Upper lobe of right lung (tissue), 1 donor: ENCODE data around the gene TMEM140. TPM values are rescaled to one million over a fixed set of nuclear protein-coding genes. Genes with fewer than 3 reads are reported as not detected.

Experiments
- ATAC-seq: fragments of 200-7000 bp; cut with Tn5 transposase; one replicate; pipeline ENCODE4 v1.9.1; 2020; ENCODE audit warnings: mild to moderate bottlenecking, moderate library complexity
- DNase-seq: peaks from one replicate; pipeline ENCODE4 v3.0.0-alpha.2; 2020
- H3K27ac ChIP-seq: fragments of 200-600 bp; one replicate; pipeline ENCODE4 v1.8.0; 2022
- H3K27me3 ChIP-seq: fragments of 200-600 bp; one replicate; pipeline ENCODE4 v1.8.0; 2022; ENCODE audit warnings: mild to moderate bottlenecking
- H3K36me3 ChIP-seq: fragments of 200-600 bp; one replicate; pipeline ENCODE4 v1.8.0; 2022
- H3K4me1 ChIP-seq: fragments of 200-600 bp; one replicate; pipeline ENCODE4 v1.8.0; 2022
- H3K4me3 ChIP-seq: fragments of 200-600 bp; one replicate; pipeline ENCODE4 v1.8.0; 2022; ENCODE audit warnings: mild to moderate bottlenecking
- H3K9me3 ChIP-seq: fragments of 200-600 bp; one replicate; pipeline ENCODE4 v1.8.0; 2022
- intact Hi-C: fragments of 100-400 bp; cut with DNase I; formaldehyde crosslinking; loops from one replicate; pipeline ENCODE4 v1.11.0; 2022
- total RNA-seq: library from RNA; stranded (reverse); fragmentation: NEBNext Ultra II Directional; extraction: Animal tissue kit (Norgen Biotek cat#: 25700); gene quantifications from one replicate; pipeline ENCODE4 v1.2.1, GENCODE V29; 2021
- TF ChIP-seq, protein P1 (sequence below): fragments of 200-600 bp; IDR thresholded peaks from one replicate; pipeline ENCODE4 v1.8.0; 2022; ENCODE audit warnings: antibody characterized with exemption
- donor health status: DM: no; HTN: yes; CAD: no; lungs with severe emphysema.

Gene TMEM140
- total RNA-seq, 1 donor from 2014 or later: 31.2 TPM

DNA sequence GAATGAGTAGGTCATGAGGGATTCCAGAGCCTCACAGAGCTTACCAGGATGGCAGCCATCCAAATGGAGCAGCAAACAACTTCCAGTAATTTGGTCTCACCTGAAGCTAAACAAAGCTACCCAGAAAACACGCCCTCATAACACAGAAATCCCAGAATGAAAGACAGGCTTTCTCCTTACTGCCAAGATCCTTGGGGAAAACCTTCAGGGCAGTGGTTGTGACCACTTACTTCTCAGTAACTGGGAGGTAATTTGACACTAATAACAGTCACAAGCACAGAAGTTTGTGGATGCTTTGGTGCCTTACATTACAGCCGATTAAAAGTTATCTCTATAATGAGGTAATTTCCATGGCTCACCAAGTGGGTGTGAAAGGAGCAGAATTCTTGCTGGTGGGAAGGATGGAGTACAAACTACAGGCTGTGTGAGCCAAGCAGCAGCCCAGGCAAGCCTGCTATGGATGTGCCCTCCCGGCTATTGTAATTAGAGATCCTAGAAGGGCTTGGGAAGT is 53.0 kb downstream of the TMEM140 start:
- Histone ChIP-seq H3K4me3 (no peak overlapping the region), H3K27me3 (no peaks in the 10 kb centered on the region), H3K4me1 (peaks cover 19% of the 10 kb centered on the region), H3K36me3 (peaks cover 76% of the 10 kb centered on the region), H3K9me3 (no peaks in the 10 kb centered on the region), H3K27ac (no peak overlapping the region)
- ATAC-seq (no peak), DNase-seq (no peak)
- intact Hi-C loops: no loop called here
- TF ChIP-seq, protein P1, sequence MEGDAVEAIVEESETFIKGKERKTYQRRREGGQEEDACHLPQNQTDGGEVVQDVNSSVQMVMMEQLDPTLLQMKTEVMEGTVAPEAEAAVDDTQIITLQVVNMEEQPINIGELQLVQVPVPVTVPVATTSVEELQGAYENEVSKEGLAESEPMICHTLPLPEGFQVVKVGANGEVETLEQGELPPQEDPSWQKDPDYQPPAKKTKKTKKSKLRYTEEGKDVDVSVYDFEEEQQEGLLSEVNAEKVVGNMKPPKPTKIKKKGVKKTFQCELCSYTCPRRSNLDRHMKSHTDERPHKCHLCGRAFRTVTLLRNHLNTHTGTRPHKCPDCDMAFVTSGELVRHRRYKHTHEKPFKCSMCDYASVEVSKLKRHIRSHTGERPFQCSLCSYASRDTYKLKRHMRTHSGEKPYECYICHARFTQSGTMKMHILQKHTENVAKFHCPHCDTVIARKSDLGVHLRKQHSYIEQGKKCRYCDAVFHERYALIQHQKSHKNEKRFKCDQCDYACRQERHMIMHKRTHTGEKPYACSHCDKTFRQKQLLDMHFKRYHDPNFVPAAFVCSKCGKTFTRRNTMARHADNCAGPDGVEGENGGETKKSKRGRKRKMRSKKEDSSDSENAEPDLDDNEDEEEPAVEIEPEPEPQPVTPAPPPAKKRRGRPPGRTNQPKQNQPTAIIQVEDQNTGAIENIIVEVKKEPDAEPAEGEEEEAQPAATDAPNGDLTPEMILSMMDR: no peak

DNA sequence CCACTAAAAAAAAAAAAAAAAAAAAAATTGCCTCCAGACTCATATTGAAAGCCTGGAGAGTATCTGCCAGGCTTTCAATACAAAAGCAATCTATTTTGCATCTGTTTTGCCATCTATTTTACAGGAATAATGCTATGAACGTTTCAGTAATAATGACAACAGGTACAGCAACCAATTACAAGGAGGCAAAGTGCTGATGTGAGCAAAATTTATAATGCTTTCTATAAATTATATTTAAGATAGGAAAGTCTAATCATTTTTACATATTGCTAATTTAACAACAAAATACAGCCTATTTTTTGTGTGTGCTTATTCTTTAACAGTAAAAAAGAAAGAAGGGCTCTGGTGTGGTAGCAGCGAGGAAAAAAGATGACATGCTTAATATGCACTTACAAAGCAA is 53.5 kb downstream of the TMEM140 start:
- Histone ChIP-seq H3K36me3 (peaks cover 71% of the 10 kb centered on the region), H3K27me3 (no peaks in the 10 kb centered on the region), H3K9me3 (no peaks in the 10 kb centered on the region), H3K4me3 (no peak overlapping the region), H3K4me1 (peaks cover 19% of the 10 kb centered on the region), H3K27ac (no peak overlapping the region)
- ATAC-seq: no peak
- no peak for DNase-seq
- intact Hi-C loops: no loop called here
- TF ChIP-seq, protein P1: no peak

DNA sequence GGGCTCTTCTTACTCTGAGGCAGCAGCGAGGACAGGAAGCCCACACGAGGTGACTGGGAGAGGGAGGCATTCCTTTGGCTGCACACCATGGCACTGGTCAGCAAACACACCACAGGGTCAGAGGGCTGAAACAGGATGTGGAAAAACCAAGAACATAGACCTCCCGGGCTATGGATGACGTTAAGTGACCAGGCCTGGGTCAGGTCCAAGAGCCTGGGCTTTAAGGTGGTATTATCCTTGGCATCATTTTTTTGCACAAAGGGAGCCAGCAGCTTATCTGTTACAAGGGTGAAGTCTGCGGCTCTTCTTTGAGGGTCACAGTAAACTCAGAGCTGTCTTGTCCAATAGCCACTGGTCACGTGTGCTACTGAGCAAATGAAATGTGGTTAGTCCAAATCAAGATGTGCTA is 56.5 kb downstream of the TMEM140 start:
- Histone ChIP-seq H3K4me1 (peaks cover 43% of the 10 kb centered on the region), H3K36me3 (peaks cover 42% of the 10 kb centered on the region), H3K27ac (peak overlapping the region; percentile 56), H3K9me3 (no peaks in the 10 kb centered on the region), H3K27me3 (no peaks in the 10 kb centered on the region), H3K4me3 (peak overlapping the region; percentile 14)
- intact Hi-C loops: no loop called here
- ATAC-seq: peak; percentile 32
- TF ChIP-seq, protein P1: no peak
- no peak for DNase-seq

DNA sequence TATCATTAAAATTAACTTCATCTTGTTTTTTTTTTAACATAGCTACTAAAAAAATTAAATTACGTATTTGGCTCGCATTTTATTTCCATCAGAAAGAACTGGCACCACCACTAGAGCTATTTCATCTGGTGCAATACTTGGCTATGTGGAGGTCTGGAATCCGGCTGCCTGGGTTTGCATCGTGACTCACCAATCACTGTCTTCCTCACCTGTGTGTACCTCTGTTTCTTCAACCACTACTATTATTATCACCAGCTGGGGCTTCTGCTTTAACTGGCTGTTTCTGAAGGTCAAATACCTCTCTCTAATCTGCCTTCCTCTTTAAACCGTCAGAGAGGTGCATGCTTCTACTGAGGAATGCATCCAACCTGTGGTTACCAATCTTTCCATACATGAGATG is 57.0 kb downstream of the TMEM140 start:
- DNase-seq (no peak), ATAC-seq (no peak)
- Histone ChIP-seq H3K36me3 (peaks cover 36% of the 10 kb centered on the region), H3K4me1 (peaks cover 47% of the 10 kb centered on the region), H3K4me3 (no peak overlapping the region), H3K27ac (peak overlapping the region; percentile 56), H3K27me3 (no peaks in the 10 kb centered on the region), H3K9me3 (no peaks in the 10 kb centered on the region)
- intact Hi-C loops: no loop called here
- TF ChIP-seq, protein P1: no peak

DNA sequence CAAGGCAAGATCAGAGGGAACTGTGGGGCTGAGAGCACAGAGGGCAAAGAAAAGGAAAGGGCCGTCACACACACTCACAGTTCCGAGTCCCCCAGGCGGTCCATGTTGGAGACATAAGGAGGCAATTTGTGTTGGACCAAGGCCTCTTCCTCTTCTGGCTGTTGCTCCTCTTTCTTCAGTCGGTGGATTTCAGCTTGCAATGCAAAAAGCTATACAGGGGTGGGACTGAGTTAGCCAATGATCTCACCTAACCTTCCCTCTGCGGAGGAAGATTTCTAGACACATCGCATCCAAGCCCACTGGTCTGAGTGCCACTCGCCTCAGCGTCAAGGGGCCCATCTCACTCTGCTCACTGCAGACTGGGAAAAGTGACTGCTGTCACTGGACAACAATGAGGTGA is 58.0 kb downstream of the TMEM140 start:
- H3K27me3 ChIP-seq: no peaks in the 10 kb centered on the region
- TF ChIP-seq, protein P1: no peak
- peak overlapping the region; percentile 56 for H3K27ac ChIP-seq
- H3K36me3 ChIP-seq: peaks cover 26% of the 10 kb centered on the region
- no peaks in the 10 kb centered on the region for H3K9me3 ChIP-seq
- peaks cover 51% of the 10 kb centered on the region for H3K4me1 ChIP-seq
- no peak overlapping the region for H3K4me3 ChIP-seq
- ATAC-seq: no peak
- no peak for DNase-seq
- intact Hi-C loops: no loop called here

DNA sequence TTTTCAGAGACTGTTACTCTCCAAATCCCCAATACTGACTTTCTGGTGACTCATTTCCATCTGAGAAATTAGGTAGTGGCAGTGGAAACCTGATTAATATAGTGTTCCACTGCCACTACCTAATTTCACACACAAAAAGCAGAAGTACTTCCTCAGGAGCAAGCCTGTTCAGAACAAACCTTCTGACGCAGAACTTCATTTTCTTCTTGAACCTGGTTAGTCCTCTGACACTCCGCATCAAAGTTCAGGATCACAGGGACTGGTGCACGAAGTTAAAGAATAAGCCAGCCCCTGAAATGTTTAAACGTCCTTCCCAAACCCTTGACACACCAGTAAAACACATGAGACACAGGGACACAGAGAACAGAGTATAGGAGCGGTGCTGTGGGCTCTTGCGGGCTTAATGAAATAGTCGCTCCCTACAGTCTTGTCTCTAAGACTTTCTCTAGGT is 59.1 kb downstream of the TMEM140 start:
- no peaks in the 10 kb centered on the region for H3K27me3 ChIP-seq
- no peaks in the 10 kb centered on the region for H3K9me3 ChIP-seq
- TF ChIP-seq, protein P1: no peak
- intact Hi-C loops: no loop called here
- no peak overlapping the region for H3K4me3 ChIP-seq
- no peak for ATAC-seq
- H3K4me1 ChIP-seq: peaks cover 46% of the 10 kb centered on the region
- H3K27ac ChIP-seq: no peak overlapping the region
- DNase-seq: no peak
- H3K36me3 ChIP-seq: peaks cover 18% of the 10 kb centered on the region
